ENCODE measurements around the gene ZNF23.

The ZNF23 gene

DNA sequence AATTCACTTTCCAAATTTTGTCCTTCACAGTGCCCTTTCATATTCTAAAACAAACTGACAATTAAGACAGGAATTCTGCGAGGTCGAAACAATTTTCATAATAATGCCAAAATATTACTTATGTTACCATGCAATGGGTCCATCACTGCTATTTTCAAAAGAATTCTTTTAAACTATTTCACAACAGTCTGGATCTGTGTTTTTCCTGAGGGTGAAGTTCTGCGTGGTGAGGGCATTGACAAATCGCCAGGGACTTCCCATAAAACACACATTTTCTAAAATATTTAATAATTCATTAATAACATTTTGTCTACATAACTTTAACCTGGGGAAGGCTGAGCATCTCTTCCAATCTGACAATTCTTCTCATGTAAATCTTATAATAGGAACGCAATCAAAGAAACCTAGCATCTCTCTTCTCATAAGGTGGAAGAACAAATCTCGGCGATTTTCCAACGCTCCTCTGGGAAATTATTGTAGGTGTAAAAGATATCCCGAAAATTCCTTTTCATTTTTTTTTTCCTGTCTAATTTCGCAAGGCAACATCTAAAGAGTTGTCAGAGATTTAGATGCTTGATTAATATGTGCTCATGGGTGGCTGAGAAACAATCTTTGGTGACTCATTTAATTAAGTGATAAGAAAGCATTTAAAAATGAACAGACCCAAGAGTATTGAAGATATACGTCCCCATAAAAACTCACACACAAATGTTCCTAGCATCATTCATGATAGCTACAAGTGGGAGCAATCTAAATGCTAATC lies 62.1 kb downstream of the ZNF23 start:
- TF ChIP-seq, protein P1, sequence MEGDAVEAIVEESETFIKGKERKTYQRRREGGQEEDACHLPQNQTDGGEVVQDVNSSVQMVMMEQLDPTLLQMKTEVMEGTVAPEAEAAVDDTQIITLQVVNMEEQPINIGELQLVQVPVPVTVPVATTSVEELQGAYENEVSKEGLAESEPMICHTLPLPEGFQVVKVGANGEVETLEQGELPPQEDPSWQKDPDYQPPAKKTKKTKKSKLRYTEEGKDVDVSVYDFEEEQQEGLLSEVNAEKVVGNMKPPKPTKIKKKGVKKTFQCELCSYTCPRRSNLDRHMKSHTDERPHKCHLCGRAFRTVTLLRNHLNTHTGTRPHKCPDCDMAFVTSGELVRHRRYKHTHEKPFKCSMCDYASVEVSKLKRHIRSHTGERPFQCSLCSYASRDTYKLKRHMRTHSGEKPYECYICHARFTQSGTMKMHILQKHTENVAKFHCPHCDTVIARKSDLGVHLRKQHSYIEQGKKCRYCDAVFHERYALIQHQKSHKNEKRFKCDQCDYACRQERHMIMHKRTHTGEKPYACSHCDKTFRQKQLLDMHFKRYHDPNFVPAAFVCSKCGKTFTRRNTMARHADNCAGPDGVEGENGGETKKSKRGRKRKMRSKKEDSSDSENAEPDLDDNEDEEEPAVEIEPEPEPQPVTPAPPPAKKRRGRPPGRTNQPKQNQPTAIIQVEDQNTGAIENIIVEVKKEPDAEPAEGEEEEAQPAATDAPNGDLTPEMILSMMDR (IDR thresholded peaks at IDR 0.05; ENCODE audit: low read depth, low read length), result no peak
- DNase-seq (ENCODE audit: low read depth, low spot score), result no peak
- in situ Hi-C loops (cut with HindIII; ENCODE audit: low sequenced_read_pairs), result no loop called here
- no peak overlapping the region for H3K4me3 ChIP-seq (ENCODE audit: low read depth, low read length)

Data from astrocyte of the spinal cord (primary cell).